Transverse colon (tissue), 4 donors: Measurements from ENCODE around the gene EXOC3L4. TPM values are rescaled to one million over a fixed set of nuclear protein-coding genes. Genes with fewer than 3 reads are reported as not detected.

Source experiments
- DNase-seq: peaks from one replicate; pipeline ENCODE4 v3.0.0-alpha.2; 2019
- H3K27ac ChIP-seq, 4 donors: fragments of 200-600 bp; sonication (generic); 2 replicates each; pipeline ENCODE4 v1.5.1; 2016 to 2018; ENCODE audit warnings: inconsistent platforms in 4 of 4
- H3K27me3 ChIP-seq: fragments of 200-600 bp; sonication (generic); 2 replicates; pipeline ENCODE4 v1.5.1; 2017; ENCODE audit warnings: inconsistent platforms
- H3K36me3 ChIP-seq, 4 donors: fragments of 200-600 bp; sonication (generic); 2 replicates each; pipeline ENCODE4 v1.5.1; 2017 to 2019; ENCODE audit warnings: inconsistent platforms in 4 of 4
- H3K4me1 ChIP-seq, 4 donors: fragments of 200-600 bp; sonication (generic); 2 replicates each; pipeline ENCODE4 v1.5.1; 2017 to 2020; ENCODE audit warnings: inconsistent platforms in 4 of 4
- H3K4me3 ChIP-seq, 4 donors: fragments of 200-600 bp; sonication (generic); 1 replicate in 1 of 4; 2 replicates in 3 of 4; pipeline versions ENCODE4 v1.5.1 to v1.6.1; 2017 to 2019; ENCODE audit warnings: inconsistent platforms in 4 of 4
- H3K9me3 ChIP-seq, 2 donors: fragments of 200-600 bp; sonication (generic); 2 replicates each; pipeline ENCODE4 v1.5.1; 2017 to 2019; ENCODE audit warnings: inconsistent platforms in 2 of 2
- EP300 ChIP-seq: sonication (generic); formaldehyde crosslinking; IDR thresholded peaks from one replicate; pipeline ENCODE4 v1.6.1; 2017; ENCODE audit warnings: antibody characterized with exemption, low read depth
- POLR2A ChIP-seq: fragments of 450-650 bp; IDR thresholded peaks from one replicate; pipeline ENCODE4 v1.6.1; 2016; ENCODE audit warnings: antibody characterized with exemption, mild to moderate bottlenecking, moderate library complexity
- POLR2AphosphoS5 ChIP-seq, 3 donors: sonication (generic); formaldehyde crosslinking; IDR thresholded peaks; one replicate each; pipeline ENCODE4 v1.6.1; 2016; ENCODE audit warnings: antibody characterized with exemption in 3 of 3
- WGBS, 2 donors: methylation state at CpG; one replicate each; pipeline ENCODE4 v1.1.5; 2018; ENCODE audit warnings: low coverage in 1 of 2; 5-methylcytosine and 5-hydroxymethylcytosine counted together
- in situ Hi-C, 4 donors: fragments of 200-750 bp; cut with MboI; loops; one replicate each; pipeline versions ENCODE4 v1.15.0 to v1.15.1; 2017; ENCODE audit warnings: low sequenced_read_pairs in 3 of 4, low pct_ligation_motif_present in 1 of 4, low pct_unique_long_range_greater_than_20kb in 1 of 4
- intact Hi-C: fragments of 100-400 bp; cut with DNase I; formaldehyde crosslinking; loops from one replicate; pipeline ENCODE4 v1.15.1; 2023; ENCODE audit warnings: low total_unique reads
- total RNA-seq, 4 donors: library from RNA; depleted of rRNA; stranded (reverse); fragments of >200 nt; gene quantifications; one replicate each; pipeline ENCODE4 v1.1.0, GENCODE V29; 2016
- TF ChIP-seq, protein P1 (sequence below), 5 experiments: fragments of 200-600 bp in 3 of 5; fragments of 450-650 bp in 2 of 5; sonication (generic) in 3 of 5; IDR thresholded peaks; 1 replicate in 2 of 5; 2 replicates in 3 of 5; pipeline ENCODE4 v1.5.1; 2016 to 2017; ENCODE audit warnings: antibody characterized with exemption in 5 of 5, inconsistent platforms in 3 of 5, mild to moderate bottlenecking in 2 of 5, moderate library complexity in 1 of 5

Gene EXOC3L4
- total RNA-seq, 4 donors from 2014 or later: 15.2 to 49.0 (median 30.3) TPM

DNA sequence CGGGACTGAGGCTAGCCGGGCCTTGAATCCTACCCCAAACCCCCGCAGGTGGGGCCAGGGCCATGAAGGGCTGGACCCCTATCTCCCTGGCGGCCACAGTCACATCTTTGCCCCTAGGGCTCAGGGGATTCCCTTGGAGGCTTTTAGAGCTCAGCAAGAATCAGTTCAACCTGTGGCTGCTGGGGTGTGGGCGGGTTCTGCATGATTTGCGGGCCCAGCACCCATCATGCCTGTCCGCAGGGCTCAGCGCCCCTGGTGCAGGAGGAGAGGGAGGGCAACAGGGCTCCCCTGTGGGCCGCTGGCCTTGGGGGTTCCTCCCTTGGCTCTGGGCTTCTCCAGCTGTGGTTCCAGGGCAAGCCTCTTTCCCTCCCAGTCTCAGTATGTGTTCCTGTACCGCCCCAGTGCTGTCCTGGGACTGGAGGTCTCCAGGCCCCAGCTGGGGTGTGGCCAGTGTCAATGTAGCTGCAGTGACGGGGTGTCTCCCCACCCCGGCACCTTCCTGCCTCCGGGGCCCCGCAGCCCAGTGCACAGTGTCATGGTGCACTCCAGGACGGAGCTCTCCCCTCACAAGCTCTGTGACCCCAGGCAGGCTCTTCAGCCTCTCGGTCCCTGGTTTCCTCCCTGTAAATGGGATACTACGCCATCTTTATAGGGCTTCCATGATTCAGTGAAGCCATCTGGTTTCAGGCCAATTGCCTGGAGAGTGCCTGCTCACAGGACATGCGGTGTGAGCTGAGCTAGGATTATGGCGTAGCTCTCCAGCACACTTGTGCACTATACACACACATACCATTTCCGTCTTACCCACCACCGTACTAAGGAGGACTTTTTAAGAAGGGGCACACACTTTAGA, 20.4 kb upstream of the EXOC3L4 start:
- no peaks in the 10 kb centered on the region for H3K36me3 ChIP-seq
- H3K4me1 ChIP-seq: peaks cover 18 to 43% (median 29%) of the 10 kb centered on the region in 4 donors
- H3K9me3 ChIP-seq: no peaks in the 10 kb centered on the region
- H3K4me3 ChIP-seq: no peak overlapping the region
- DNase-seq: no peak
- TF ChIP-seq EP300: no peak
- TF ChIP-seq, protein P1, sequence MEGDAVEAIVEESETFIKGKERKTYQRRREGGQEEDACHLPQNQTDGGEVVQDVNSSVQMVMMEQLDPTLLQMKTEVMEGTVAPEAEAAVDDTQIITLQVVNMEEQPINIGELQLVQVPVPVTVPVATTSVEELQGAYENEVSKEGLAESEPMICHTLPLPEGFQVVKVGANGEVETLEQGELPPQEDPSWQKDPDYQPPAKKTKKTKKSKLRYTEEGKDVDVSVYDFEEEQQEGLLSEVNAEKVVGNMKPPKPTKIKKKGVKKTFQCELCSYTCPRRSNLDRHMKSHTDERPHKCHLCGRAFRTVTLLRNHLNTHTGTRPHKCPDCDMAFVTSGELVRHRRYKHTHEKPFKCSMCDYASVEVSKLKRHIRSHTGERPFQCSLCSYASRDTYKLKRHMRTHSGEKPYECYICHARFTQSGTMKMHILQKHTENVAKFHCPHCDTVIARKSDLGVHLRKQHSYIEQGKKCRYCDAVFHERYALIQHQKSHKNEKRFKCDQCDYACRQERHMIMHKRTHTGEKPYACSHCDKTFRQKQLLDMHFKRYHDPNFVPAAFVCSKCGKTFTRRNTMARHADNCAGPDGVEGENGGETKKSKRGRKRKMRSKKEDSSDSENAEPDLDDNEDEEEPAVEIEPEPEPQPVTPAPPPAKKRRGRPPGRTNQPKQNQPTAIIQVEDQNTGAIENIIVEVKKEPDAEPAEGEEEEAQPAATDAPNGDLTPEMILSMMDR (IDR thresholded peaks at IDR 0.05): no peak
- no peak for TF ChIP-seq POLR2A
- TF ChIP-seq POLR2AphosphoS5 (IDR thresholded peaks at IDR 0.05): no peak
- intact Hi-C loops: no loop called here
- in situ Hi-C loops: no loop called here
- WGBS, 2 donors: 59 to 68% methylated on average over 5 to 21 of the region's 21 CpGs
- H3K27me3 ChIP-seq: no peaks in the 10 kb centered on the region
- H3K27ac ChIP-seq: peak overlapping the region in 3 of 4 donors; percentile 37 to 65 (median 58)

DNA sequence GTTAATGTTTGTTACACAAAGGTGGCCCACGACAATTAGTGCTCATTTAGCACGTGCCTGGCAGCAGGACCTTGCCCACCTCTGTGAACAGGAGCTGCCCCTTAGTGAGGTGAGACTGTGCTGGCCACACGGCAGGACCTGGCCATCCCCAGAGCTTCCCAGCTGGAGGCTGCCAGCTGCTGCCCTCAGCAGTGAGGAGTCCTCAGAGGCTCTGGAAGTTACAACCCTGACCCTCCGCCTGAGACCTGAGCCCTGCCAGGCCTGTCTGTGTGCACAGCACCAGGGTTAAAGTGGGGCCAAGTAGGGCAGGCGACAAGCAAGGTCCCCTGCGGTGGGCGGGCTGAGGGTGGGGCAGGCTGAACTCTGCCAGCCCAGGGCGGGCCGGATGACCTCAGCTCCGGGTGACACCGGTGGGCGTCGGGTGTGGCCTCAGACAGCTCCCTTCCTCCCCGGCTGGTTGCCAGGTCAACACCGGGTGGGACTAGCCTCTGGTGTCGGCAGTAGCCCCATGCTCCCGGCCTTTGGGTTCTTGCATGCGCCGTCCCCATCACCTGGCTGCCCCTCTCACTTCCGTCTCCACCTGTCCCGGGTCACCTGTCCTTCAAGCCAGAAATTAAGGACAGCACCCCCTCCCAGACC, 19.7 kb upstream of the EXOC3L4 start:
- H3K36me3 ChIP-seq: no peaks in the 10 kb centered on the region
- in situ Hi-C loops: loop anchor here in 1 of 4 donors (25.0 kb wide), 1 partner anchor 212 kb away; no protein-coding TSS in a partner anchor
- TF ChIP-seq POLR2A: no peak
- TF ChIP-seq POLR2AphosphoS5 (IDR thresholded peaks at IDR 0.05): no peak
- TF ChIP-seq EP300: no peak
- TF ChIP-seq, protein P1 (IDR thresholded peaks at IDR 0.05): no peak

GRCh38 chr14:103078420-103078749, 16.1 kb upstream of the EXOC3L4 start:
- intact Hi-C loops: no loop called here

More for the DNA sequence above, 19.7 kb upstream of the EXOC3L4 start:
- Histone ChIP-seq H3K4me3 (peak overlapping the region in 3 of 4 donors; percentile 15 to 49 (median 36)), H3K27me3 (no peaks in the 10 kb centered on the region), H3K4me1 (peaks cover 18 to 43% (median 29%) of the 10 kb centered on the region in 4 donors), H3K9me3 (no peaks in the 10 kb centered on the region), H3K27ac (peak overlapping the region; percentile 37 to 65 (median 51))
- intact Hi-C loops: no loop called here
- 19% methylated on average over 20 of the region's 21 CpGs; no CpG with 5 or more reads in 1 of the 2 donors for WGBS, 2 donors
- DNase-seq: peak; percentile 77

More at GRCh38 chr14:103078420-103078749, 16.1 kb upstream of the EXOC3L4 start:
- TF ChIP-seq, protein P1 (IDR thresholded peaks at IDR 0.05): peak; percentile 72 to 92 (median 78)
- TF ChIP-seq EP300: no peak
- TF ChIP-seq POLR2AphosphoS5 (IDR thresholded peaks at IDR 0.05): peak in 2 of 3 donors; percentile 40 to 60
- Histone ChIP-seq H3K27me3 (no peaks in the 10 kb centered on the region), H3K36me3 (no peaks in the 10 kb centered on the region), H3K9me3 (no peaks in the 10 kb centered on the region), H3K4me1 (peaks cover 9 to 20% (median 12%) of the 10 kb centered on the region in 4 donors), H3K4me3 (no peak overlapping the region), H3K27ac (no peak overlapping the region)
- in situ Hi-C loops: loop anchor here in 1 of 4 donors (25.0 kb wide), 1 partner anchor 209 kb away; no protein-coding TSS in a partner anchor
- peak; percentile 85 for DNase-seq
- WGBS, 2 donors: 13 to 21% methylated on average over 5 to 9 of the region's 9 CpGs
